Muscle of leg (tissue), 16 donors: Measurements from ENCODE around the gene REG3A. TPM values are rescaled to one million over a fixed set of nuclear protein-coding genes. Genes with fewer than 3 reads are reported as not detected.

ENCODE experiments used
- DNase-seq: peaks from one replicate; pipeline ENCODE4 v3.0.0; 2013
- H3K27ac ChIP-seq: one replicate; pipeline ENCODE4 v1.5.1; 2013; ENCODE audit warnings: mild to moderate bottlenecking, low read length, control low read depth
- H3K27me3 ChIP-seq: one replicate; pipeline ENCODE4 v1.6.1; 2013; ENCODE audit warnings: low read length; ENCODE audit not compliant: control insufficient read depth, insufficient read depth
- H3K36me3 ChIP-seq: one replicate; pipeline ENCODE4 v1.6.1; 2013; ENCODE audit warnings: low read length; ENCODE audit not compliant: control insufficient read depth, insufficient read depth
- H3K4me1 ChIP-seq: one replicate; pipeline ENCODE4 v1.6.1; 2013; ENCODE audit warnings: low read length; ENCODE audit not compliant: control insufficient read depth, insufficient read depth
- H3K4me3 ChIP-seq: one replicate; pipeline ENCODE4 v1.5.1; 2013; ENCODE audit warnings: low read length, control low read depth
- H3K9me3 ChIP-seq: replicated peaks from 2 replicates; pipeline ENCODE4 v1.6.1; 2013; ENCODE audit warnings: low read depth, low read length; ENCODE audit not compliant: control insufficient read depth
- WGBS: methylation state at CpG from one replicate; pipeline ENCODE4 v1.1.5; 2013; ENCODE audit warnings: missing lambda C conversion rate; ENCODE audit not compliant: insufficient coverage; 5-methylcytosine and 5-hydroxymethylcytosine counted together
- long read RNA-seq, 11 donors: transcript quantifications; one replicate each; lab custom pipeline, GENCODE V29; 2026
- polyA plus RNA-seq, 8 donors: library from polyadenylated mRNA; unstranded; fragments of 120-200 nt; gene quantifications; one replicate each; pipeline versions ENCODE4 v1.2.1 to v1.2.3, GENCODE V29; 2013; ENCODE audit warnings: inconsistent platforms in 1 of 8, low replicate concordance in 1 of 8; ENCODE audit not compliant: insufficient read length in 8 of 8, insufficient read depth in 1 of 8
- total RNA-seq: library from RNA; stranded (reverse); fragments of 120-200 nt; gene quantifications from one replicate; pipeline ENCODE4 v1.2.4, GENCODE V29; 2013

The REG3A gene
- not detected for total RNA-seq
- polyA plus RNA-seq, result not detected
- long read RNA-seq, donor 1, result 0 reads
- long read RNA-seq, donor 2, result 0 reads
- long read RNA-seq, donor 3, result 0 reads
- long read RNA-seq, donor 4, result 0 reads
- long read RNA-seq, donor 5, result 0 reads
- long read RNA-seq, donor 6, result 0 reads
- long read RNA-seq, donor 7, result 0 reads
- long read RNA-seq, donor 8, result 0 reads
- long read RNA-seq, donor 9, result 0 reads
- long read RNA-seq, donor 10, result 0 reads
- long read RNA-seq, donor 11, result 0 reads

GRCh38 chr2:79159653-79160052, at the start of gene REG3A:
REG3A (minus strand) TSS chr2:79159753; CDS start chr2:79159405, 348 bp downstream.
- Histone ChIP-seq H3K27me3 (no peaks in the 10 kb centered on the region), H3K27ac (no peak within 1 kb of the TSS), H3K9me3 (peaks cover 13% of the 10 kb centered on the region), H3K4me3 (no peak within 1 kb of the TSS), H3K36me3 (no peaks in the 10 kb centered on the region), H3K4me1 (no peaks in the 10 kb centered on the region)
- no peak for DNase-seq

GRCh38 chr2:79200762-79201161, 41.2 kb upstream of the REG3A start:
- Histone ChIP-seq H3K4me3 (no peak overlapping the region), H3K27me3 (no peaks in the 10 kb centered on the region), H3K9me3 (no peaks in the 10 kb centered on the region), H3K4me1 (no peaks in the 10 kb centered on the region), H3K27ac (no peak overlapping the region), H3K36me3 (no peaks in the 10 kb centered on the region)
- WGBS, result no CpG with 5 or more reads among the region's 1 CpG
- no peak for DNase-seq

- H3K27me3 ChIP-seq, result no peaks in the 10 kb centered on the region
- no peak overlapping the region for H3K4me3 ChIP-seq
- 90% methylated on average over 3 of the region's 7 CpGs for WGBS
- no peak overlapping the region for H3K27ac ChIP-seq
- no peak for DNase-seq
- H3K36me3 ChIP-seq, result no peaks in the 10 kb centered on the region
- no peaks in the 10 kb centered on the region for H3K4me1 ChIP-seq
- H3K9me3 ChIP-seq, result no peaks in the 10 kb centered on the region
Measured at GRCh38 chr2:79191816-79192215, 32.3 kb upstream of the REG3A start.

GRCh38 chr2:79191081-79191480, 31.5 kb upstream of the REG3A start:
- Histone ChIP-seq H3K9me3 (no peaks in the 10 kb centered on the region), H3K36me3 (no peaks in the 10 kb centered on the region), H3K4me3 (no peak overlapping the region), H3K4me1 (no peaks in the 10 kb centered on the region), H3K27me3 (no peaks in the 10 kb centered on the region), H3K27ac (no peak overlapping the region)
- peak; percentile 12 for DNase-seq
- WGBS, result no CpG with 5 or more reads among the region's 1 CpG

GRCh38 chr2:79189465-79189864, 29.9 kb upstream of the REG3A start:
- DNase-seq, result no peak
- no peak overlapping the region for H3K4me3 ChIP-seq
- H3K27ac ChIP-seq, result no peak overlapping the region
- H3K27me3 ChIP-seq, result no peaks in the 10 kb centered on the region
- H3K9me3 ChIP-seq, result no peaks in the 10 kb centered on the region
- H3K4me1 ChIP-seq, result no peaks in the 10 kb centered on the region
- no peaks in the 10 kb centered on the region for H3K36me3 ChIP-seq
- no CpG with 5 or more reads among the region's 3 CpGs for WGBS

GRCh38 chr2:79181617-79182016, 22.1 kb upstream of the REG3A start:
- H3K9me3 ChIP-seq, result peaks cover 5% of the 10 kb centered on the region
- H3K4me1 ChIP-seq, result no peaks in the 10 kb centered on the region
- DNase-seq, result no peak
- H3K27me3 ChIP-seq, result no peaks in the 10 kb centered on the region
- H3K36me3 ChIP-seq, result no peaks in the 10 kb centered on the region
- no peak overlapping the region for H3K27ac ChIP-seq
- H3K4me3 ChIP-seq, result no peak overlapping the region
- WGBS, result no CpG with 5 or more reads among the region's 2 CpGs

- WGBS, result no CpG with 5 or more reads among the region's 2 CpGs
Measured at GRCh38 chr2:79180092-79180491, 20.5 kb upstream of the REG3A start.

GRCh38 chr2:79179036-79179435, 19.5 kb upstream of the REG3A start:
- Histone ChIP-seq H3K4me1 (no peaks in the 10 kb centered on the region), H3K9me3 (peaks cover 5% of the 10 kb centered on the region), H3K27ac (no peak overlapping the region), H3K36me3 (no peaks in the 10 kb centered on the region), H3K4me3 (no peak overlapping the region), H3K27me3 (no peaks in the 10 kb centered on the region)
- 80% methylated on average over 4 of the region's 4 CpGs for WGBS
- DNase-seq, result peak; percentile 16

More at GRCh38 chr2:79180092-79180491, 20.5 kb upstream of the REG3A start:
- Histone ChIP-seq H3K4me3 (no peak overlapping the region), H3K27me3 (no peaks in the 10 kb centered on the region), H3K4me1 (no peaks in the 10 kb centered on the region), H3K9me3 (peaks cover 5% of the 10 kb centered on the region), H3K27ac (no peak overlapping the region), H3K36me3 (no peaks in the 10 kb centered on the region)
- DNase-seq, result no peak

- no CpG with 5 or more reads among the region's 6 CpGs for WGBS
- no peak overlapping the region for H3K4me3 ChIP-seq
- no peaks in the 10 kb centered on the region for H3K36me3 ChIP-seq
- H3K4me1 ChIP-seq, result no peaks in the 10 kb centered on the region
- no peaks in the 10 kb centered on the region for H3K27me3 ChIP-seq
- peaks cover 5% of the 10 kb centered on the region for H3K9me3 ChIP-seq
- DNase-seq, result peak; percentile 77
- H3K27ac ChIP-seq, result no peak overlapping the region
Measured at GRCh38 chr2:79178076-79178674, 18.6 kb upstream of the REG3A start.

GRCh38 chr2:79171348-79171958, 11.9 kb upstream of the REG3A start:
- Histone ChIP-seq H3K36me3 (no peaks in the 10 kb centered on the region), H3K4me3 (no peak overlapping the region), H3K9me3 (no peaks in the 10 kb centered on the region), H3K27me3 (no peaks in the 10 kb centered on the region), H3K4me1 (no peaks in the 10 kb centered on the region), H3K27ac (no peak overlapping the region)
- WGBS, result no CpG with 5 or more reads among the region's 2 CpGs
- DNase-seq, result no peak
